ENCODE measurements around the gene PPP1R7. TPM values are rescaled to one million over a fixed set of nuclear protein-coding genes. Genes with fewer than 3 reads are reported as not detected.
A peak's percentile ranks its signal among the peaks of the same experiment; 100 is the strongest.

The PPP1R7 gene
- total RNA-seq, 3 donors from 2014 or later, result 59.3 to 68.9 (median 61.9) TPM

DNA sequence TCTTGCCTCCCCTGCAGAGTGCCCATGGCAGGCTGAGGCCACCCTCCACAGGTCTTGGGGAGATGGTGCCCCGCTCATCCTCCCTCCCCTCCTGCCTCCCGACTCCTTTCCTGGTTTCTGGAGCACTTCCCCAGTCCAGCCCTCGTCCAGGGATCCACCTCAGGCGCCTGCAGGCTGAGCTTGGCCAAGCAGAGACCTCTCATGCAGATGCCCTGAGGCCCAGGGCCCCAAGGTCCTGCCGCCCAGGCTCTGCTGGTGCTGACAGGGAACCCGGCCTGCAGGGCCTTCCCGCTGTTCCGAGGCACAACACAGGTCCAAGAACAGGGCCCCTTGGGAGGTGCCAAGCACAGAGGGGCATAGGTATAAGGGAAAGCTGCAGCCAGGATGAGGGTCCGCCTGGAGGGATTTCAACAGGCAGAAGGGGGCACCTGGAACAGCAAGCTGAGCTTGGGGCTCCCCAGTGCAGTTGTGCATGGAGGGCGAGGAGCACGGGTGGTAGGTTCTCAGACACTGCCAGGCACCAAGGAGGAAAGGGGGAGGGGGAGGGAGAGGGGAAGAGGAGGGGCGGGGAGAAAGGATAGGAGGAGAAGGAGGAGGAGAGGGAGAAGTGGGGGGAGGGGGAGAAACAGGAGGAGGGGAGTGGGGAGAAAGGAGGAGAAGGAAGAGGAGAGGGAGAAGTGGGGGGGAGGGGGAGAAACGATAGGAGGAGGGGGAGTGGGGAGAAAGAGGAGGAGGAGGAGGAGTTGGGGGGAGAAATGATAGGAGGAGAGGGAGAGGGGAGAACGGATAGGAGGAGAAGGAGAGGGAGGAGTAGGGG is 37.0 kb downstream of the PPP1R7 start:
- intact Hi-C loops (cut with DNase I, micrococcal nuclease), result no loop called here
- Histone ChIP-seq H3K4me1 (ENCODE audit: low read depth) (peaks cover 11% of the 10 kb centered on the region), H3K36me3 (ENCODE audit: low read depth) (no peaks in the 10 kb centered on the region), H3K4me3 (no peak overlapping the region), H3K9me3 (no peaks in the 10 kb centered on the region)
- ATAC-seq, result no peak
- no peak for DNase-seq
- no peak for TF ChIP-seq CTCF (IDR thresholded peaks at IDR 0.05)

GRCh38 chr2:241187918-241188234 is 37.6 kb downstream of the PPP1R7 start:
- DNase-seq, result no peak
- H3K4me3 ChIP-seq, result no peak overlapping the region

GRCh38 chr2:241188361-241189092 is 38.3 kb downstream of the PPP1R7 start, which contains the start of gene ANO7:
ANO7 (plus strand) TSS chr2:241188677; CDS start chr2:241190064, 1,387 bp downstream.
- Histone ChIP-seq H3K9me3 (no peaks in the 10 kb centered on the region), H3K4me3 (no peak within 1 kb of the TSS), H3K36me3 (ENCODE audit: low read depth) (no peaks in the 10 kb centered on the region), H3K4me1 (ENCODE audit: low read depth) (peaks cover 11% of the 10 kb centered on the region)
- DNase-seq (peak; percentile 69 to 82 (median 76)), ATAC-seq (peak; percentile 83)
- intact Hi-C loops (cut with DNase I, micrococcal nuclease), result no loop called here
- TF ChIP-seq CTCF (IDR thresholded peaks at IDR 0.05), result no peak

More at GRCh38 chr2:241187918-241188234, 37.6 kb downstream of the PPP1R7 start:
- TF ChIP-seq CTCF (IDR thresholded peaks at IDR 0.05), result no peak
- H3K4me1 ChIP-seq (ENCODE audit: low read depth), result peaks cover 11% of the 10 kb centered on the region
- intact Hi-C loops (cut with DNase I, micrococcal nuclease), result no loop called here
- H3K36me3 ChIP-seq (ENCODE audit: low read depth), result no peaks in the 10 kb centered on the region
- no peak for ATAC-seq
- H3K9me3 ChIP-seq, result no peaks in the 10 kb centered on the region

DNA sequence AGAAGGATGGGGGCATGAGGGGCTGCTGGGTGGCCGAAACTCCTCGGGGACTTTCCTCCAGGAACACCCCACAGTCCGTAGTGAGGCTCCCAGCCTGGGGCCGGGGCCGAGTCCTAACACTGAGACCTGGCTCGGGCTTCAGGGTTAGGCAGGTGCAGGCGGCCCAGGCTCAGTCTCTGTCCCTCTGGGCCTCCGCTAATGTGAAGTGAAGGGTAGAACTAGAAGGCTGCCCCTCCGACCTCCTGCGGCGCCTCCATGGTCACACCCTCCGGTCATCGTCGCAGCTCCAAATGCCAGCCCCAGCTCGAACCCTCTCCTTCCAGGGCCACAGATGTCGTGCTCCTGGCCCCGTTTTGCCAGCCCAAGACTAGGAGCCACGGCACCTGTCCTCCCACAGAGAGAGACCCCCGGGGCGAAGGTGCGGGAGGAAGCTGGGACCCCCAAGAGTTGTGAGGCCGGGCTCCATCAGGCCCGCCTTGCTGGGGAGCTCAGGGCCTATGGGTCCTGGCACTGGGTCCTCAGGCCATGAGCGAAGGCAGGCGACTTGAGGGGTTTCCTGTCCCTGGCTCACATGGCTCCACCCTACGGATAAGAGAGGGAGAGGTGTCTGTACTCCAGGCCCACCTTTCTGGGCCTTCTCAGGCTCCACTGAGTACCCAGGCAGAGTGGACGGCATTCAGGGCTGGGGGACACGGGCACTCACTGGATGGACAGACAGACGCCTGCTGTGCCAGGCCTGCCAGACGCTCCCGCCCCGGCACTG is 39.0 kb downstream of the PPP1R7 start:
- DNase-seq, result no peak
- H3K4me3 ChIP-seq, result no peak overlapping the region

More for the DNA sequence above, 39.0 kb downstream of the PPP1R7 start:
- intact Hi-C loops (cut with DNase I, micrococcal nuclease), result no loop called here
- Histone ChIP-seq H3K36me3 (ENCODE audit: low read depth) (no peaks in the 10 kb centered on the region), H3K4me1 (ENCODE audit: low read depth) (peaks cover 11% of the 10 kb centered on the region), H3K9me3 (no peaks in the 10 kb centered on the region)
- no peak for ATAC-seq
- no peak for TF ChIP-seq CTCF (IDR thresholded peaks at IDR 0.05)
